Suppressor macrophage treated with lipopolysaccharide for 1 hour (primary cell): ENCODE data around the gene RBM5.

Experiments
- DNase-seq, 3 donors: peaks; one replicate each; pipeline ENCODE4 v3.0.0-alpha.2; 2020 to 2022

Gene RBM5

DNA sequence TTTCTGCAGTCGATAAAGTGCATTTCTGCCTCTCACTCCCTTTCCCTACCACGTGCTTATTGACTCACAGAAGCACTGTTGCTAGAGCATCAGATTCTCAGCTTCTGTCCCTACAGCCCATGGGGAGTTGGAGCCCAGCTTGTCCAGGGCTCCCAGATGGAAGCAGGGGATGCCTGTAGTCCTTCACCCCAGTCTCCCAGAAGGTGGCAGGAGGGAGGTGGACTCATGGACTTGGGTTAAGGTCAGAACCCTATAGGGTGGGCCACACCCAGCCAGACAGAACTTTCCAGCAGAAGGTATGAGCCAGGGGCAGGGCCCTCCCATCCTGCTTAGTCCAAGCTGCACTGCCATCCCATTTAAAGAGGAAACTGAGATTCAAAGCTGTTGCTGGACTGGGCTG, 33.4 kb downstream of the RBM5 start:
- DNase-seq: no peak

DNA sequence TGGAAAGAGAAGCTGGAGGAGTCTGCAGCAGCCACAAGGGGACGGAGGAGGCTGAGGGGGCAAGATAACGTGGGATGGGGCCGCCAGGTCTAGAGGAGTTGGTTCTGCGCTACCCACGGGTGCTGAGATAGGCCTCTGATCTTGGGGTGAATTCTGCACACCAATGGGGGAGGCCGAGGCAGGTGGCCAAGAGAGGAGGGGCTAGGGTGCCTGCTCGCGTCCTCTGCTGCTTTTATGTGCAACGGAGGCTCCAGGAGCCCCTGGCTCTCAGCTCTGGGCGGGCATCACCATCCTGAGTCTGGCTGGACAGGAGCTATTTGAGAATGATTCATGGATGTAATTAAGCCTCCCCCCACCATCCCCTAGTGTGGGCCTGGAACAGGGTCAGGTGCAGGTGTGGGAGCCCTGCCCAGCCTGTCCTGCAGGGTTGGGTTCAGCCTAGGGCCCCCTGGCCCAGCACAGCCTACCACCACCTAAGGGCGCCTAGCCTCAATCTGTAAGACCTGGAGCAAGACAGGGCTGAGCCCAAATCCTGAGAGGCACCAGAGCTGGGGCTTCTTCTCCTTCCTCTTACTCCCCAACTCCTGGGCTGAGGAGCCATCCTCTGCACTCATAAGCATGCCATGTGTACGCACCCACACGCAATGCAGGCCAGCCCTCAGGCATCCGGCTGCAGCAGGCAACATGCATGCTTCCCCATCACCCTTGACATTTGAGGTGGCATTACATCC, 34.1 kb downstream of the RBM5 start:
- no peak for DNase-seq

DNA sequence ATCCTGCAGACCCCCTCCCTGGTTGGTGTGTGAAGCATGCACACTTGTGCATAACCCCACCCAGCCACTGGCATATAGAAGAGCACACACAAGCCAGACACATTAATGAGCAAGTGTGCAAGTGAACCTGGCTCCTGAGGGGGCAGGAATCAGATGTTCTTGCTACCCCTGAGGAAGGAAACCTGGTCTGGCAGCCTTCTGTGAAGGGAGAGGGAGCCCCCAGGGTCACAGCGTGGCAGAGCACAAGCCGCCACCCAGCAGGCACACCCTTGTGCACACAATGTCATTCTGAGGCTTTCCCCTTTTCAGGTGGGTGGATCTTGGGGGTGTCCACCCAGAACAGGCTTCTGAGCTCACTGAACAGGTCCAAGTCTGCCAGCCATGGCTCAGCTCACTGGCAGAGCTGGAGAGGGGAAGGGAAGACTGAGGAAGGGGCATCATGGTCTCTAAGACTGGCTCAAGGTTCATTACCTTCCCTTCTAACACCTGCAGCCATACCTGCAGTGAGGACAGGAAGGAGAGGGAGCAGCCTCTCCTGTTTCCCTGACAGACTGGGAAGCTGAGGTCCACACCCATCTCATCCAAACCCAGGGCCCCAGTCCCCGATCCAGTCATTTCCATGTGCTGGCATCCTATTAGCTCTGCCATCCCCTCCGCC, 34.8 kb downstream of the RBM5 start:
- DNase-seq: no peak

DNA sequence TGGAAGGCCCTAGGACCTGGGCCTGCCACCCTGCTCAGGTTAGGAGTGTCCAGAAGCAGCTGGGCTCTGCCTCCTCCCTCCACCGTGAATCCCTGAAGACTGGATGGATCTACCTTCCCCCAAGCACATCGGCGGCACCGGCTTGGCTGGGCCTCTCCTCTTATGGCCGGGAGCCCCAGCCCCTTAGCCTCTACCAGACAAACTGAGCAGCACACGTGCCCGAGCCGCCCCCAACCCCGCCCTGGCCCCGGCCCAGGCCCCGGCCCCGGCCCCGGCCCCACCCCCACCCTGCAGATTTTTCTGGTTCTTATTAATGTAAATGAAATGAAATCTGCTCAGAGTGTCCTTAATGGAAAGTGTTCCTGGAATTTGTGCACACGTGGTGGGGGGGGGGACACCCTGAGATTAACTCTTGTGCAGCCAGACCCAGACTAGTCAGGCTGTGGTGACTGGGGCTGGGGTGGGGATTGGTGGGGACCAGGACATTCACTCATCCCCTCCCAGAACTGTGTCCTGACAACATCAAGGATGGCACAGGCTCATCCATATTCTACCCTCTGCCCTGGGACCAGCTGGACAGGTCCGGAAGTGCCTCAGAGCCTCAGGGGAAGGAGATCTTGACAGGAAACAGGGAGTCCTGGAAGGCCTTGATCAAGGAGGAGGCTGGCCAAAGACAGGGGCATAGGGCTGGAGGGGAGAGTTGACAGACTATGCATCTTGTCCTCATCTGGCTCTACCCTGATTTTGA, 35.5 kb downstream of the RBM5 start:
- no peak for DNase-seq

DNA sequence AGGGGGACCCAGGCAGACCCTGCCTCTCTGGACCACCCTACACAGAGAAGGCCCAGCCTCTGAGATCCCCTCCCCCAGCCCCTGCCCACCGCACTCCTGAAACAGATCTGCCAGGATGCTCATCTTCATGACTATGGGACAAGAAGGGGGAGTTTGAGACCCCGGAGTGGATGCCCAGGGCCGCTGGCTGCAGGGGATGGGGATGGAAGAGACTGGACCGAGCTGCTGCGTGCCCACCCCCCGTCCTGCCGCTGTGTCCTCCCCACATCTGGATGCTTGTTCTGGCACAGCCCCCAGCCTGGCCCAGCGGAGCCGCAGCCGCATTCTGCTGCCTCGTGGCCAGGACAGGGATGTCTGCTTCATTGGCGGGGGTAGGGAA, 36.1 kb downstream of the RBM5 start:
- DNase-seq: no peak

DNA sequence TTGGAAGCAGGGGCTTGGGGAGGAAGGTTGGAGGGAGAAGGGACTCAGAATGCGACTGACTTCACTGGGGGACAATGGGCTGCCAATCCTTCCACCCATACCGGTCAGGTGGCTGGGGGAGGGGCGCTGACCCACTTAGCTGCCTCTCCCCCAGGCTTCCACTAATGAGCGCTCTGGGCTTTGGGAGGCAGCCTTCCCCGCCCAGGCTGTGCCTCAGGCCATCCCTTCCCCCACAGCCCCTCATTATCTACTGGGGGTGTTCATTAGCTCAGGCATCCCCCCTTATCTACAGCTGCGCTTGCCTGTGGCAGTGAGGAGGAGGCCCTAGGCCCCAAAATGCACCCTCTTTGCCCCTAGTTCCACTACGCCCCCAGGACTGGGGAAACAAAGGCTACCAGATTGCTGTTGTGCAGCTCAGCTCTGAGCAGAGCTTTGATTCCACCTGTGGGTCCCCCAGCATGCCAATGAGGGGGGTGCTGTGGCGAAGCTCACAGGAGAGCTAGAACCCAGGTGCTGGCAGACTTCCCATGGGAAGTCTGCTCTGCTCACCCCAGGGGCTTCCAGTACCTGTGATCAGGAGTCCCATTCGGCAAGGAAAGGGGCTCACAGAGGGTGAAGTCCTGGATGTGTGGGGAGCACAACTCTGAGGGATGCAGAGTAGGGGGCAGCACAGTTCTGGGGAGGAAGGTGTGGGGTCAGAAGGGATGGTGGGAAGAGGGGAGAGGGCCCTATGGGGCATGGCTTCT, 37.0 kb downstream of the RBM5 start:
- DNase-seq: no peak

DNA sequence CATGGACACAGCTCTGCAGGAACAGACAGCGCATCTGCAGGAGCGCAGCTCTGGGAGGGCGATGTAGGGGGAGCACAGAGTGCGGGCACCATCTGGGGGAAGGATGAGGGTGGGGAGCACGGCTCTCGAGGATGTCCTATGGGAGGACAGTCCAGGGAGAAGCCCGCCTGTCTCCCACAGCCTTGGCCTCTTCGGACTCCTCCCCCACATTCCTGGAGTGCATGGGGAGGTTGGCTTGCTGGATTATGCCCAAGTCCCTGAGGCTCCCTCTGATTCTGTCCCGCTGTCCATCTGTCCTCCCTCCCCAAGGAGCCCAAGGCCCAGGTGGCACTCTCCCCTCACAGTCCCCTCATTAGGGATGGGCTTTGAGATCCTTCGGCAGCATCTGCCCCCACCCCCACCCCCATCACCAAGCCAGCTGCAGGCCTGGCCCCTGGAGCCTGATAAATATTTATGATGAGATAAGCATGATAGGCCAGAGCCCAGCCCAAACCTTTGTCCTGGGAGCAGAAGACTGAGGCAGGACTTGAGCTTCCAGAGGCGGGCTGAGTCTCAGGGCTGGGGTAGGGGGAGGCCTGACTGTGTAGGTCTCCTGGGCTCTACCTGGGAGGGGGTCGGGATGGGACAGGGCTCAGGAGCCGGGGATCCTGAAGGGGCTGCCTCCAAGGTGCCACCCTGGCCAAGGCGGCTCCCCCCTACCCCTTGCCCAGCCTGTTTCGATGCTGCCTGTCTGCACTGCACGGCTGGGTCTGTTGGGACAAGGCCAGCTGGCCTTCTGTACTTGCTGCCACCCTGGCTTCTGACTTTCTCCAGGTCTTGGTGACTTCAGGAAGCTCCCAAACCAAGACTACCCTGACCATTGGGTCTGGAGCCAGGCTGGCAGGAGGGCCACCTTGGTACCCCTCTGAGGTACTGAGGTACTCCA, 37.8 kb downstream of the RBM5 start:
- no peak for DNase-seq

DNA sequence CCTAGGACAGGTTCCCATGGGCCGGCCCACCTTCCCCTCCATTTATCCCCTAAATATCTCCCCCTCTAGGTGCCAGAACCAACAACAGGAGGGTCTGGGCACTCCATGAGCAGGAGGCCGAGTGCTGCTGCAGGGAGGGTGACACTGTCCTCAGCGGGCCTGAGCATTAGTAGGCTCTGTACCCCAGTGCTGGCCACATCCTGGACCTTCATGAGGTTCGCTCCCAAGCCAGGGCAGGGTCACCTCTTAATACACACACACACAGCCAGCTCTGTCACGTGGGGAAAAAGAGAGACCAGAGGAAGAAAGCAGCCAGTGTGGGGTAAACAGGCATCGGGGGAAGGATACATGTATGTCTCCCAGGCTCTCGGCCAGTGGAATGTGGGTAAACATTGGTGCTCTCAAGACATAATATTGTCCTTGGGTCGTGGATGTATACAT, 38.6 kb downstream of the RBM5 start:
- DNase-seq: no peak

DNA sequence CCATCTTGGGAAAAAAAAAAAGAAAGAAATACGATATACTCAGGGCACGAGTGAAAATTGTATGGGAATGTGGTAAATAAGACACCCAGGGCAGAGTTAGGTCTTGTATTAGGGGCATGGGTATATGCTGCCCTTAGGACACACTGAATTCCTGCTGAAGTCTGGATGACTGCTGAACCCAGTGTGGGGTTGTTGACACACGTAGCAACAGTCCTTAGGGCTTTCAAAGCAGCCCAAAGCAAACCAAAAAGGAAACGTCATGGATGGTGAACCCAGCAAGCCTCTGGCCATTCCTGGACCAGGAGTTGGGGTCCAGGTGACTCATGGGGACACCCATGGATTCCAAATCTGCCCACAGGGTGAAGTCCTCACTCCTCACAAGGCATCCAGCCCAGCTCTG, 39.3 kb downstream of the RBM5 start:
- no peak for DNase-seq

DNA sequence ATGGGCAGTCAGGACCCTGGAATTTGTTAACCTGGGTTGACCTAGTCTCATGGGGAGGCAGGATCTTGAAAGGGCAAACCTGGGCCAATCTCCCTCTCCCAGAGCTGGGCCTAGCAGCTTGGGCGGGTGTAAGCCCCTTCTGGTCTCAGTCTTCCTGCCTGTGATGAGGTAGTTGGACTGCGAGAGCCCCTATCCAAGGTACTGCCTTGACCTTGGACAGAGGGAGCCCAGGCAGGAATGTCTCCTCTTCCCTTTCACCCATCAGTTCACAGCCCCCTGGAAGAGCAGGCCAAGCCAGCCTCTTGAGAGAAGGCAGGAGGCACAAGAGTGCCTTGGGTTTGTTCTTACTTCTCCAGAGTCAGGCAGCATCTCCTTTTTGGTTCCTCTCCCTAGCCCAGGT, 41.7 kb downstream of the RBM5 start:
- DNase-seq: no peak

DNA sequence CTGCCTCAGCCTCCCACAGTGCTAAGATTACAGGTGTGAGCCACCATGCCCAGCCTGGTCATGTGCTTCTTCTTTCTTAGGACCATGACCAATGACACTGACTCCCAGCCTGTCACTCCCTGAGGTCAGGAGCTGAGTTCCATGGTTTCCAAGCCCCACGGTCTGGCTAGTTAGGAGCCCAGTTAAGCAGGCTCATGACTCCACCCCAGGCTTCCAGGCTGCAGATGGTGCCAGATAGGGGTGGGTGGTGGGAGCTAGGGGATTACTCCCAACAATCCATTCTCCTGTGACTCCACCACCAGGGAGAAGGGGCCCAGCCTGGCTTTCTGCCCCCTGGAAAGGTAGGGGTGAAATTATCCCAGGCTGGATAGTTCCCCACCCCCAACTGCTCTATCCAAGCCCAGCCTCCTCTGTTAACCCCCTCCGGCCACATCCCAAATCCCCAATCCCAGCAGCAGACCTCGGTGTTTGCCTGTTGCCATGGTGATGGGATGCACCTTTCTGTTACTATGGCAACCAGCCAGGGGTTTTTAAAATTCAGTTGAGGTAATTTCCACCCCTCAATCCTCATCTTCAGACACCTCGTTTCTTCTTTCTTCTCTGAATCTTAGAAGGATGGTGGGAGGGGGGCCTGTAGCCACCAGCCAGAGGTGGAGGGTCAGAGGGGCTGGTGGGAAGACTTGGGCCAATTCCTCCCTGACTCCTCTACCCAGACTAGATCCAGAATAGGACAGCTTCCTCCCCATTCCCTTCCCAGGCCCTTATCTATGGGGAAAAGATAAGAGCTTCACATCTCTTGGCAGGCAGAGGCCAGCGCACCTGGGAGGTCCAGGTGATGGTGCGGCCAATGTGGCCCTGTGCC, 43.9 kb downstream of the RBM5 start:
- DNase-seq: no peak

DNA sequence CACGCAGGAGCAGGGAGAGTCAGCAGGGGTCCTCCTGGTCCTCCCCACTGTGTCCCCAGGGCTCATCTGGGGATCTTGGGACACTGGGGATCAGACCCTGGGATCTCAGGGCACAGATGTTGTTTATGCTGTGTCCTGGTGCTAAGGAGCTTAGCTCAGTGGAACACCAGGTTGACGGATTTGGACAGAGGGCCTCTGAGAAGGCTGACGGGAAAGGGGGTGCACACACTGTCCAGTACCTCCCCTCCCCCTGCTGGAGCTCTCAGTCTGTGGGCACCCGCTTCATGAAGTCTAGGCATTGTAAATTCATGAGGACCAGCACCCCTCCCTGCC, 44.5 kb downstream of the RBM5 start:
- DNase-seq: no peak

DNA sequence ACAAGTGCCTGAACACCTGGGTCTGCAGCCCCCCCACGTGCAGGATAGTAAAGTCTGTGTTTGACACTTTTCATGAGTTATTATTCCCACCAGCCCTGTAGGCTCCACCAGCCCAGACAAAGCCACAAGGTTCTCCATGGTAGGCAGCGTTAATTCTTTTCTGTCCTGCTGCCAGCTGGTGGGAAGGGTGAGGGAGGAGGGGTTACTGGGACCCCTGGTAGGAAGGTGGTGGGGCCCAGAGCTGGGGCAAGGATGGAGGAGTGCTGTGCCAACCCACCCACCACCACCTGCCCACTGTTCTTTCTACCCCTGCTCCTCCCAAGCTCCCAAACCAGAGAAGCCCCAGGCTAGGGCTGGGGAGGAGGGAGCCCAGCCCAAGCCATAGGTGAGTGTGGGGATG, 45.6 kb downstream of the RBM5 start:
- no peak for DNase-seq

DNA sequence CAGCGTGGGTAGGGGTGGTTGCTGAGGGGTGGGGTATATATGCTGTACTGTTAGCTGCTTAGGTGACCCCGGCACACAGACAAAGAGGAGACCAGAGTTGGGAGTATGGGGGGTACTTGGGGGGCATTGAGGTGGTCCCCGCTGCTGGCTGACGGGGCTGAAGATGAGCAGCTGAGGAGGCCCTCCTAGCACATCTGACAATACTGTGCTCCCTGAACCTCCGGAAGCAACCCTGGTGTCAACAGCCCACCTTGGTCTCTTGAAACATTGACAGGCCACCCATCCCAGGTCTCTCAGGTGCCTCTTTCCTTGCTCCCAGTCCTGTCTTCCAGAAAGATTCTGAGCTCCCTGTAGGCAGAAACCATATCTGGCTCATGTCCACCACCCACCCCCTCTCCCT, 47.2 kb downstream of the RBM5 start:
- no peak for DNase-seq

DNA sequence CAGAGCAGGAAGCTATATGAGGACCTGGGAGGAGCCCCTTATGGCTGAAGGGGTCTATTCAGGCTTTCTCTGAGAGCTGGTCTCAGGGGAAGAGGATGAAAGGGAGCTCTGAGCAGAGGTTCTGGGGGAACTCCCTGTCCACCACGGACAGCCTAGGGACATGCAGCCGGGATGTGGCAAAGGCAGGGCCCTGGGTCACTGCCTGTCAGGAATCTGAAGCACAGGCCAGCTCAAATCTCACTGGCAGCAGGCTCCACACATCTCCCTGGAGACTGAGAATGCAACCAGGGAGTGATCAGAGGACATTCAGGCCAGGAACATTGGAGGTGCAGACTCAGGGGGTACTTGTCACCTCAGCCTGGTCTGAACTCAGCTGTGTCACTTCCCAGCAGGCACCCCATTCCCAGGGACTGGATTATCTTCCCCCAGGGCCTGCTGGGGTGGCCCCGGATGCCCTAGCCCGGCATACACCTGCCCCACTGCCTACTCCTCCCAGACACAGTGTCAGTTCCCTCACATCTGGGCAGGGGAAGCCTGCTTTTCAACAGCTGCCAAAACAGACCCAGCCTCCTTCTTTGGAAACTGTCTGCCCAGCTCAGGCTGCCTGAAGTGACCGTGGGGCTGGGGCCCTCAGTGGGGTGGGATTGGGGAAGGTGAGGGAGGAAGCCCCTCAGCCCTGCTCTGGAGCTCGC, 48.1 kb downstream of the RBM5 start:
- no peak for DNase-seq

DNA sequence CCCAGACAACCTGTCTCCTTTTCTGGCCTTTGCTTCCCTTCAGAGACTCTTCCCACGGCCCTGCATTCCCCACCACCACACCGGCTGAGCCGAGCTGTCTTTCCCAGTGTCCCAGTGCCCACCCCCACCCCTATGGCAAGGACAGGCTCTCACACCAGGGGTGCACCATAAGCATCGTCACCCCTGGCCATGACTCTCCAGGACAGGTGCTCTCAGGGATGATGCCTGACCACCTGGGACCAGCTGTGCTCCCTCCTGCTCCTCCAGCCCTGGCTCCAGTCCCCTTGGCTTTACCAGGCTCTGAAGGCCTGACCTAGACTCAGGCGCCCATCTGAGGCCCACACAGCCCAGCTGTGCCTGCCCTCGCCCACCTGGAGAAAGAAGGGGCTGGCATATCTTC, 48.8 kb downstream of the RBM5 start:
- no peak for DNase-seq

DNA sequence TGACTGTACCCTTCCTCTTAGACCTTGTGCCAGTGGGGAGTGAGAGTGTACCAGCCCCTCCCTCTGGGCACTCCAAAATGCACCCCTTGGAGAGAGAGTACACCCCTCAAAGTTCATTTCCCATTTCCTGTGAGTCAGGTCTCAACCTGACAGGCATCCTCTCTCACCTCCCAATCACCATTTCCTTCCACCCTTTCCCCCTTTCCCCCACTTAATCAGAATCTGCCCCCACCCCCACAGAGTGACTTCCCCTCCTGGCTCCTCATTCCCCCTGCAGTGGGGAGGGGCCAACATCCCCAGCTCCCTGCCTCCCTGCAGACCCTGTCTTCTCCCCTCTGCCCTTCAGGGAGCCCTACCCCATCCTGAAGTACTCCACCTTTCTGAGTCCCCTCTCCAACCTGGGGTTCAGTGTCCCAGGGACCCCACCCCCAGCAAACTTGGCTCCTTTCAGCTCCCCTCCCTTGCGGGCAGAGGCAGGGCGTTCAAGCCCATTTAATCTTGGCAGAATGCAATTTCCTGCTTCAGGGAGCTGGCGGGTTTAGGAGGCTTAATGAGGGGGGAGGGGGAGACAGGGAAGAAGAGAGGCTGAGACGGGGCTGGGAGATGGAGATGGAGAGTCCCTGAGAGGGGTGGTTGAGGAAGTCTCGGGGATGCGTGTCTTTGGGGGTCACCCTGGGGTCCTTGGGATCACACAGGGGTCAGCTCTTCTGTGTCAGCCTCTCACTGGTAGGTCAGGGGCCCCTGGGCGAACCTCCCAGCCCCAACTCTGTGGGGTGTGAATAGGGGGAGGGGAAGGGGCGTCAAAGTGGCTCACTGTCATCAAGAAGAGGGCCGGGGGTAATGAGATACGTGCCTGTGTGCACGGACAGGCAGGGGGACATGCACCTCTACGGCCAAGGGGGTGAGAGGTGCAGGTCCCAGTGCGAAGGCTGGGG, 49.8 kb downstream of the RBM5 start:
- no peak for DNase-seq

DNA sequence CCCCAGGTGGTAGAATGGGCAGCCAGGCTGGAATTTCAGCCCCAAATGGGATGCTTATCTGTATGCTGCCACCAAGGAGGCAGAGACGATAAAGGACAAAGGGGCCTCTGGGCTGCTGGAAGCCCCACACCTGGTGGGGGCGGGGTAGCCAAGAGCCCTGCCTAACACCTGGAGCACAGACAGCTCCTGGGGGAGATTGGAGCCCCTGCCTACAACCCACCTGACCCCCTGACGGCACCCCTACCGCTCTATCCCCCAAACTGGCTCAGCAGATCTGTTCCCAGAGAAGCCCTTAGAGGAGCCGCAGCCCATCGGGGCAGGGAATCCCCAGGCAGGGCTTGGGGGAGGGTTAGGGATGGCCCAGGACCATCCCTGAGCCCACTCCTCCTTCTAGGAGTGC, 50.6 kb downstream of the RBM5 start:
- no peak for DNase-seq

DNA sequence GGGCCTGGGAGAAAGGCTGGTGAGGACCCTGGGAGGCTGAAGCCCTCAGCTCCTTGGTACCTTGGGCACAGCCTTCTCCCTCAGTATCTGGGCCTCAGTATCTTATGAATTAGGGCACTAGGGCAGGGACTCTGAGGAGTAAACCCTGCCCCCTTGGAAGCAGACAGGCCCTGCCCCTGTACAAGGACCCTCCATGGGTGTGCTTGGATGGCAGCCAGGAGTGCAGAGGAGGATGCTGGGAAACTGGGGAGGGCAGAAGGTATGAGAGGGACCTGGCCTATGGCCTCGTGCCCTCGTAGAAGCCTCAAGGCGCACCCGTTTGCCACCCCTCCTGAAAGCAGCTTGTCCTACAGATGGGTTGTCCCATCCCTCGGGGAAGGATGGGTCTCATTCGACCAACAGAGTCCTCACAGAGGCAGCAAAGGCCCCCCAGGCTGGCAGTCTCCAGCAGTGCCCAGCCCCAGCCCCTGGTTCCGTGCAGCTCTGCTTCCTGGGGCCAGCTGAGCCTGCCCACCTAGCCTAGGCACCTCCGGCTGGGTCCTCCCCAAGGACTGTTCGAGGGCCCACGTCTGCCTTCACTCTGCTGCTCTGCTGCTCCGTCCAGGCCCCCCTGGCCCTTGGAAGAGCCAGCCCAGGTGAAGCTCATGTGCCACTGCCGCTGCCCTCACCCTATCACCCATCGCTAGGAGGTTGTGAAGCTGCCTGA, 51.2 kb downstream of the RBM5 start:
- no peak for DNase-seq
